HG02571 (cell line): ENCODE results near the gene RBPJ.
"Not testable (repeated sequence)": the region's sequence is repeated elsewhere in the genome, so short reads cannot be mapped to it uniquely, and the experiment has no call there.

ENCODE experiments used
- ATAC-seq: cut with Tn5 transposase; IDR thresholded peaks from one replicate; pipeline ENCODE4 v1.9.1; 2021; ENCODE audit warnings: mild to moderate bottlenecking, moderate library complexity; ENCODE audit not compliant: unreplicated experiment

RBPJ gene

DNA sequence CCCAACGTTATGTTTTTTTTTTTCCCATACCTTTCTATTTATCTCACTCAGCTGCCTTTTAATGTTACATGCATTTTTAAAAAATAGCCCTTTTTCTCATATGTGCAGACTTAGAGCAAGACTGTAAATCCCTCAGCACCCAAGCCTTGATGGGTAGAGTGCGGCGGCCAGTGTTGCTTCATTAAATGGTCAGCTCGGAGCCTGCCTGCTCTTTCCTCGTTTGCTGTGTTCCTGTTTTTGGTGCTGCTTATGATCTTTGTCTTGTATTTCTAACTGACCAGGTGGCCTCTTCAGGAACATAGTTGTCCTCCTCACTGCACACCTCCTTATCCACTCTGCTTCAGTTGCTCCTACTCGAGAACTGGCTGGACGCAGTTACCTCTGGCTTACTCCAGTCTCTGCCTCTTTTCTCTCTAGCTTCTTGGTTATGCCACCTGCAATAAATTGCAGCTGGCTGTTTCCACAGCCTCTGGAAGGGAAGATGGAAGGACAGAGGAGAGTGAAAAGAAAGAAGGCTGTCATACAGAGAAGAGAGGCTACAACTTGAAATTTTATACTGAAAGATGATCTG, 10.7 kb downstream of the RBPJ start:
- no peak for ATAC-seq

DNA sequence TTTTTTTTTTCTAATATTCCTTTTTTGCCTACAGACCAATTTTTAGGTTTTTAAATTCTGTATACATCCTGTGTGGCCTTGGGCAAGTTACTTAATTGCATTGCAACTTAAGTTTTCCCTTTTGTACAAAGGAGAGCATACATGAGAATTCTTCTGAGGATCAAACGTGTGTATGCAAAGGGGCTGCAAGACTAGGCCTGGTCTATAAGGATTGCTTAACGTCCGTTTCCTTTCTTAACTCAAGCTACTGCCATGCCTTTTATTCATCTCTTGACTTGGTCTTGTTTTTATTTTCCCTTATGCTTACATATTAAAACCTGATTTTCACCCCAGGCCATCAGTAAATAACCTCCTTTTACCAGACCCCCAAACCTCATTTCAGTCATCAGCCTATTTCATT, 13.6 kb downstream of the RBPJ start:
- no peak for ATAC-seq

DNA sequence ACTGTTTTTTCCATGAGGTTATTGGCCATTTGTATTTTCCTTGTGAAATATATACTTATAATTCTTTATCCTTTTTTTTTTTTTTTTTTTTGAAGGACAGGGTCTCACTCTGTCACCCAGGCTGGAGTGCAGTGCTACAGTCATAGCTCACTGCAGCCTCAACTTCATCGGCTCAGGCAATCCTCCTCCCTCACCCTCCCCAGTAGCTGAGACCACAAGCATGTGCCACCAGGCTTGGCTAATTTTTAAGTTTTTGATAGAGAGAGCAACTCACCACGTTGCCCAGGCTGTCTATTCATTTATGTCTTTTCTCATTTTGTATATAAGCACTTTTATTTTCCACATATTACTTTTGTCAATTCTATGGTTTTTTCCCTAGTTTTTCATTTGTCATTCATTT, 16.8 kb downstream of the RBPJ start:
- ATAC-seq = no peak

DNA sequence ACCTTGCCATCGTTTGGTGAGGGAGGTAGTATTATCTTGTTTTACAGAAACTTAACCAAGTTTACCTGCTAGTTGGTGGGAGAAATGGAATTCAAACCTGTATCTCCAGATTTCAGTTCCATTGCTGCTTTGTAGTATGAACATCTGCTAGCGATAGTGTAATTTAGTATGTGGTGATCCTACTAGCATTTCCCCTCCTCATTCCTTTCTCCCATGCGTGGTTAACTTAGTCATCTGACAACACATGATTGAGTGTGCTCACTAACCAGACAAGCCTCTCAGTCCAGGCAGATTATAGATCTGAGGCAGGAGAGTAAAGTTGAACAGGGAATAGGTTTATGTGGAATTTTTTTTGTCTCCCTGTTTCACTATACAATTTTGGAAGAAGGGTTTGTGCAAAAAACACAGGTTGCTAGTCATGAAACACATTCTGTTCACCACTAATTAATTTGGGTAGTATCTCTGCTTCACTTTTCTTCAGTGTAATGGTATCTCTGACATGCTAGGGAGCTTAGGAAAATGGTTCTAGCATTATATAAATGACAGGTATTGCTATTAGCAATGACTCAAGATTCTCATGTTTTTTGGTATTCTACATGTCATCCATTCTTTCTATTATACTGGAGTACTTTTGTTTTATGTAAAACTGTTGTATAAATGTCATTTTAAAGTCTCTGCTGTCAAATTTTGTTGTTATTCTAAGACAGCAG, 21.7 kb downstream of the RBPJ start:
- ATAC-seq = no peak

DNA sequence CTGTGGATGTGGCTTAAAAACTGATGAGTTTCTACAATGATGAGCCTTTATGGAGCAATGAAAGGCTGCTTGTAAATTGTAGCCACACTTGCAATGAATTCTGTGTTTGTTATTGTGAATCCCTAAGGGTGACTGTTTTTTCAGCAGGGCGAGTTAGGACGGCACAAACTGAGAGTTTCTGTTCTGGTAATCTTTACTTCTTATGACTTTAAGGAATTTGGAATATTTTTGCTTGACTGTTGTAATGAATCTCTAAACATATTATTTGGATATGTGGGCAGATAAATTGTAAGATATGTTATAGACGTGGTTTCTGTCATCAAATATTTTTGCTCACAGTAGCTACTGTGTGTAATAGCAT, 22.2 kb downstream of the RBPJ start:
- no peak for ATAC-seq

DNA sequence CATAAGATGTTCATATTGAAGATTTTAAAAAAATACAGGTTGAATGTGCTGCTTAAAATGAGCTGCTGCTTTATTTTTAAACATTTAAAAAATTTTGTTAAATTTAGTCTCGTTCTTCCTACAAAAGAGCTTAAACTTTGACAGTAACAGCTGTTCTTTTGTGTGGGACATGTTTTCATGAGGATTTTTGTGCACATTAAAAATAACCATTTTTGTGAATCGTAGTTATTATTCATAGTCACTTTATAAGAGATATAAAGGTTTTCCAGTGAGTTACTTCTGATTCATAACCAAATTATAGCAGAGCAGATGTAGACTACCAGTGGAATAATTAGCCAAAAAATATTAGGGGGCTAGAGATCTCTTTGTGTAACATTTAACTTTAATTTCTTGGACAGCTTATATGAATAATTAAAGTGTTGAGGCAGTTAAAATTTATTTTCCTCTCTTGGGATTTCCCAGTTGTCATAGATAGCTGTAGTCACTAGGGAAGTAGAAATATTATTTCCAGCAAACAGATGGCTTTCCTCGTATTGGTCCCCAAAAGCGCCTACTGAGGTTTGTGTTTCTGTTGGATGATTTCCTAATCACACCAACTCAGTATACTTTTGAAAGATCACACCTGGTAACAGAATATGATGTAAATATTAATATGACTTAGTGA, 24.2 kb downstream of the RBPJ start:
- no peak for ATAC-seq

DNA sequence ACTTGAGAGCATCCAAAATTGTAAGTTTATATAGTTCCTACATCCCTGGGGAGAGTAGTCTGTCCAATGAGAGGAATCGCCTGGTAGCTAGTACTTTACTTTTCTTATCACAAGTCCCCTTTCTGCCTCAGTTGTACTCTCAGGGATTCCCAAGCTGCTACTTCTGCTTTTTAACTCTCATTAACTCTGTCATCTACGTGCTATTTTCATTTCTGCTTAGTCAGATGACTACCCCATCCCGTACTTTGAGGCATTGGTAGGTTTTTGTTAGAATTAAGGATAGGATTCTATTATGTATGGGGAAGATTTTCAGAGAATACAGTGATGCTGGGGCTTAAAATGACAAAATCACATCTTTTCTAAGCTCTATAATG, 24.7 kb downstream of the RBPJ start:
- ATAC-seq = no peak

DNA sequence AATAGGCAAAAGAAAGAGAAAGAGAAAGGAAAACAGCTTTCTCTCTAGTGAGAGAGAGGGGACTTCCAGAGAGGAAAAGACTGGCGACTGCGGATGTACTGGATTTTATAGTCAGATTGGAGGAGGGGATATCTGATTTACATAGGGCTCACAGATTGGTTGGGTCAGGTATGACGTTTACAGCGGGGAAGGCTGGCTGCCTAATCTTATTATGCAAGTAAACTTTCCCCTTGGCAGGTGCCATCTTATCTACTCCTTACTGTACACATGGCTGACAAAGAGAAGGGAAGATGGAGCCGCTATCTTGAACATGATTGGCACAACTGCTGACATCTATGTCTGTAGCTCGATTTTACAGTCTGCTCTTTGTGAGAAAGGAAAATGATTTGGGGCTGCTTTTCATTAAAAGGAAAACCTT, 25.4 kb downstream of the RBPJ start:
- no peak for ATAC-seq

DNA sequence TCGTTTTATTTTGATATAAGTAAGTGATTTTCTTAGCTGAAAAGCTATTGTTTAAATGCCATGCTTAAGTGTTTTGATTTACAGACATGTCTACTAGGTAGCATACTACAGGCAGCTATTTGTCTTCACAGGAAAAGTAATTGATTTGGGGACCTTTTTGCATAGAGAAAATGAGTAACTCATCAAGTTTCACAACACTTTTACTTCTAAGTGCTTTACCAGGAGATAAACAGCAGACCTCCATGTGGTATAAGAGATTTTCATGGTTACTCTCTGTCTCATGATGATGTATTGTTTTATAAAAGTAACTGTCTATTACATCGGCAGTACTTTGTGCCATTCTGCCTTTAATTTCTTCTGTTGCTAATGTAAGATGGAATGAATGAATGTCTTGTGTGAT, 28.7 kb downstream of the RBPJ start:
- no peak for ATAC-seq

DNA sequence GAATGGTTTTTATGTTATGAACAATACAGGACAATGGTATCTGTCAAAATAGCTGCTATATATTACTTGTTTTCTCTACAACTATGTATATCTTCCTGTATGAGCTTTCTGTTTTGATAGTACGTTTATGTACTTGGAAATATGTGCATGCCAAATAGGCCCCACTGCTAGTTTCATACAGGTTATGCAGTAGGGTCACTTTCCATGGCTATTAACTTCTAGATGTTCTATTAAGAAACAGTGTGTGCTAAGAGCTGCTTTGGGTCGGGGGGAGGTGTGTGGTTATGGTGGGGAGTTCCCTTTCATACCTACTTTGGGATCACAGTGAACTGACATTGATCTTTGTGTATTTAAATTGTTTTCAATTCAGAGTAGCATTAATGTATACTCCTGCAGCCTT, 30.9 kb downstream of the RBPJ start:
- ATAC-seq = no peak

DNA sequence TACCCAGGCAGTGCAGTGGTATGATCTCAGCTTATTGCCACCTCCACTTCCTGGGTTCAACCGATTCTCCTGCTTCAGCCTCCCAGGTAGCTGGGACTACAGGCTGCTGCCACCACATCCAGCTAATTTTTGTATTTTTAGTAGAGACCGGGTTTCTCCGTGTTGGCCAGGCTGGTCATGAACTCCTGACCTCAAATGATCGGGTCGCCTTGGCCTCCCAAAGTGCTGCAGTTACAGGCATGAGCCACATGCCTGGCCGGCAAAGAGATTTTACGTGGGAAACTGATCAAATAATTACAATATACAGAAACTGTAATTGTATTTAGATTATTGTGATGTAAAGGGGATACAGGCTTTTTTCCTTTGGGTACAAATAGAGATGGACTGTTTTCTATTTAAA, 33.7 kb downstream of the RBPJ start:
- ATAC-seq = no peak

DNA sequence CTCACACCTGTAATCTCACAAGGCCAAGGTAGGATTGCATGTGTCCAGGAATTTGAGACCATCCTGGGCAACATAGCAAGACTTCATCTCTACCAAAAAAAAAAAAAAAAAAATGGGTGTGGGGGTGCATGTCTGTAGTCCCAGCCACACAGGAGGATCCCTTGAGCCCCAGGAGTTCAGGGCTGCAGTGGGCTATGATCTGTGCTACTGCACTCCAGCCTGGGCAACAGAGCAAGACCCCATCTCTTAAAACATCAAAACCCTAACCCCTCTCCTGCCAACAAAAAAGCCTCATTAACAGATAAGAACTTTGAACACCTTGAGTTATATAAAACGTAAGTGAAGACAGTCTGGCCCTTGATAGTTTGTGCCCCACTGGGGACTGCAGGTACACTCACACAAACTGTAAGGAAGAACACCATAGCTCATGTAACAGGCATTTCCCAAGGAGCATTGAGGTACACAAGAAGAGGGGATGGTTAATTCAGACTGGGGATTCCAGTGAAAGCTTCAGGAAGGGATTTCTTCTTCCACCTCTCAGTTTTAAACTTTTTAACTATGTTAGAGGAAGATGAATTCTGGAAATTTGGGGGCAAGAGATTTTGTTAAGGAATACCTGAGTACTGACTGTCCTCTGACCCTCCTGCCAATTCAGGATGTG, 34.7 kb downstream of the RBPJ start:
- ATAC-seq = no peak

DNA sequence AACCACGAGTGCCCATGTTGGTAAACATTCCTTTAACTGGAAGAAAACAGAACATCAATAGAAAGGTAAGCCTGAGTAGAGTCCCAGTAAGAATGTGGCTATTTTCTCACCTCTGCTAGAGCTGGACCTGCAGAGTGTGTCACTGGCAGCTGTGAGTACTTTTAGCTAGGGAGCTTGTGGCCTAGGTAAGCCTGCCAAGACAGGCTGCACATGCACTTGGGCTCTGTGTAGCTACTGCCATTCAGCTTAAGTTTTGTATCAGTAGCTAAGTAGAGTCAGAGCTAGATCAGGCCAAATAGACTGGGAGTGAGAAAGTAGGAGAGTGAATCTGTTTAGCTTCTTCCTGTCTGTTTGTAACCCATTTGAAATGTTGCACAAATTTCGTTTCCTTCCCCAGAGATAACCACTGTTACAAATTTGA, 35.3 kb downstream of the RBPJ start:
- no peak for ATAC-seq

DNA sequence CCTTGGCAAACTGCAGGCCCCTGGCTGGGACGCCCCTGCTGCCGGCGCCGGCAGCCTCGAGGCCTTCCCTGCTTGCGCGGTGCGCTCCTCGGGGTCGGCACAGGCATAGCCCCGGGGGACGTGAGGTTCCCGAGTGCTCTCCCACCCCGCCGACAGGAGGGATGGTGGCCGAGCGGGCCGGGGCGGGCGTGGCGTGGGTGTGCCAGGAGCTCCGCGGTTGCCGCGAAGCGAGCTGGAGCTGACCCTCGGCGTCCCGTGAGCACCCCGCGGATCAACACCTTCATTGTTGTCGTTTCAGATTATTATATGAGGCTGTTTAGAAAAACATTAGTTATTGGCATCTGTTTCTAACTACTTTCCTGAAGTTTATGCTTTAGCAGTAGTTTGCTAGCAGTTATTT, 38.7 kb downstream of the RBPJ start:
- ATAC-seq = not testable (repeated sequence)

DNA sequence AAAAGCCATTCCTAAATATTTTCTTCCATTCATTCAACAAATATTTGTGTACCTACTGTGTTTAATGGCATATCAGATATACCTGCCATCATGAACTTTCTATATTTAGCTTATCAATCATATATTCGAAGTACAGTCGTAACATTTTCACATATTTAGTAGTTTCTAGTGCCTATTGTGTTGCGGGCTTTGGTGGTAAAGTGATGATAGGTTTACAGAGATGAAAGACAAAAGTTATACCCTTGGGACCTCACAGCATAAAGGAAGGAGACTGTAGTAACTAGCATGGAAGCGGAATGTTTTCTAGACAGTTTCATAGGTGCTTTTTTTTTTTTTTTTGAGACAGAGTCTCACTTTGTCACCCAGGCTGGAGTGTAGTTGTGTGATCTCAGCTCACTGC, 39.5 kb downstream of the RBPJ start:
- no peak for ATAC-seq

DNA sequence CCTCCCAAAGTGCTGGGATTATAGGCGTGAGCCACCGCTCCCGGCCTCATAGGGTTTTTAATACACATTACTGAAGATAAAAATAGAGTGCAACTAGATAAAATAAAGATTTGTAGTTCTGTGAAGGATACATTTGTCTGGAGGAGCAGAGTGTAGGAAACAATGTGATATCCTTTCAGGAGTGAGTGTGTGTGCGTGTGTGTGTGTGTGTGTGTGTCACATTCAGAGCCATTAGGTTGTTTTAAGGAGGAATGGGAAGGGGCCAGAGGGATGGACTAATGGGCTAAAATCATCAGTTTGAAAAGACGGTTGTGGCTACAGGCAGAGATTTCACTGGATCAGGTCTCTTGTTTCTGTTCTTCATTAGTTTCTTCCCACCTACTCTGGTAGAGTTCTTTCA, 40.0 kb downstream of the RBPJ start:
- no peak for ATAC-seq

DNA sequence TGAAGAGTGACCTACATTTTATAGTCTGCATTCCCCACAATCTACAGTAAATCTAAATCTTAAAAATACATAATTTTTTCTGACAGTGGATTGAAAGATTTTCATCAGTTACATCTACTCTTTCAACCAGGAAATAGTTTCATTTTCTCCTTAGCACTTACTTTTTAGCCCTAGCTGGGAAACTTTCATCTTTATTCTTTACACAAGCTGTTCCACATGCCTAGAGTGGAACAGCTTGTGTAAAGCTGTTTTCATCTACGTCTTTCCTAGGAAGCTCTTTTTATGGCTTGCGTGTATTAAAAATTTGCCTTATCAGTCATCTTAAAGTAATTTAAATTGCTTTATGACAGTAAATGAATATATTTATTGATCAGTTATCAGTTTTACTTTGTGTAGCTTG, 40.5 kb downstream of the RBPJ start:
- no peak for ATAC-seq

DNA sequence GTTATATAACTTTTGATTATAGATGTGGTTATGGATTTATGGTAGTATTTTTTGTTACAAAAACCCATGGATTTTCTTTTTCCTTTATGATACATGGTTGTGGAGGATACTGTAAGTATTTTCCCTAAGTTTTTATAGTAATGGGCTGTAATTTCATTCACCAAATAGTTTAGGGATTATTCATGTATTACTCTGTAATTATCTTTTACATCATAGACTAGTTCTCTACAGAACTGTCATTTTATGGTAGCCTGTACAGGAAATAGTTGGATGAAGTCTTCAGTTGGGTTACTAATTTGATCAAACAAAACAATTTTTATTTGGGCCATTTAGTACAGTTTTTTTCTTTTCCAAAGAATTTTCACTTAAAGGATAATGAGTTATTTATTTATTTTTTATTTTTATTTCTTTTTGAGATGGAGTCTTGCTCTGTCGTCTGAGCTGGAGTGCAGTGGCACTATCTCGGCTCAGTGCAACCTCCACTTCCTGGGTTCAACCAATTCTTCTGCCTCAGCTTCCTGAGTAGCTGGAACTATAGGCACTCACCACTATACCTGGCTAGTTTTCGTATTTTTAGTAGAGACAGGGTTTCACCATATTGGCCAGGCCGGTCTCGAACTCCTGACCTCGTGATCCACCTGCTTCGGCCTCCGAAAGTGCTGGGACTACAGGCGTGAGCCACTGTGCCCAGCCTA, 42.1 kb downstream of the RBPJ start:
- no peak for ATAC-seq

DNA sequence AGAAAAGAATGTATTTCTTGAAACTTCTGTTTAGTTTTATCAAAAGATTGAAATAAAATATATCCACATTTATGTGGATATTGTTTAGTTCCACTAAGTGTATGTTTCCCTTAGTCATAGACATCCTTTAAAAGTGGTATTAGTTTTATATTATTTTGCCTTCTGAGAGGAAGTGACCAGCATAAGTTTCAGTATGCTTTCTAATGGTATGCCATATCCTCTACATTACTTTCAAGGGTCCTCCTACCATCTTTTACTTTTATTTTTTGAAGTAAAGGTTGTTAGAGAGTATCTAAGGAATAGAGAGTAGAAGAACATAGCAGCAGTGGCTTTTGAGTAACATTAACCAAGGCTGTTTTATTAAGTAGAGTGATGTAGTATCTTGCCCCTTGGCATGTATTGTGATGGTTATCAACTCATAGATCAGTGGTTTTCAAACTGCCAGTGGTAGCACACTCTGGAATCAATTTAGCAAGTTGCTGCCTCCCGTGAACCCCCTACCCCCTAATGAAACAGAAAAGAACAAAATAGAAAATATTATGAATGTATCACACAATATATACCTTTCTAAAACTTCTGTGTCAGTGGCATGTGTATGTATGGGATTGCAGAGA, 44.8 kb downstream of the RBPJ start:
- no peak for ATAC-seq

DNA sequence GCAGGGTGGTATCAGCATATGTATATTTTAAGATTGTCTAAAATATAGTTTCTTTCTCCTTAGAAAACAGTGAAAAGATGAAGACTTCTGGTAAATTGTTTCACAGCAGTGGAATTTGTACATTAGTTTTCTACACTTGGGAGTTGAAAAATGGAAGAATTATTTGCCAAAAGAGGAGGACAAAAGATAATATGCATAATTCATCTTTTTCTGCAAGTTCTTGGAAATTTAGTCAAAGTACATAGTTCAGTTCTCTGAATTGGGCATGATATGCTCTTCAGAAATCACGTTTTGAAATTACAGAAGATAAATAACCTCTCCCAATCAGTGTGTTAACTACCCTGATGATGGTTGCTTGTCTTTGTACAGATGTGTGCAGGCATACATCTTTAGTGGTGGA, 47.0 kb downstream of the RBPJ start:
- no peak for ATAC-seq

DNA sequence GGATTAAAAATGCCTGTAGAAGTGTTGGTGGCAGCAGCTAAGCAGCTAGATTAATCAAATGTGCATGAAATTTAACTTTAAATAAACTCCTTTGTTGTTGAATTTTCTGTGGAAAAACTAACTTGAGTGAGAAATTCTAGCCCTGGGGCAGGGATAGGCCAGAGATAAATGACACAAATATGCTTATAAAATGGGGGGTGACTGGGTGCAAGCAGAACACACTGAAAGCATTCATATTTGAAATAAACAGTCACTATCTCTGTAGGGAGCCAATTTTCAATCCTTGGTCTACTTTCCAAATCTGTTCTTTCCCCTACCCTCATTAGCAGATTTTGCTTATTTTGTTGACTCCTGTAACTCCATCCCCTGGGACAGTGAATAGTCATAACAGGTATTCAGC, 47.9 kb downstream of the RBPJ start:
- ATAC-seq = no peak
